ENCODE data around the gene RIN1. TPM values are rescaled to one million over a fixed set of nuclear protein-coding genes. Genes with fewer than 3 reads are reported as not detected.

The RIN1 gene
- total and polyA plus RNA-seq, 9 of the 15 experiments (the other 6 are each of a cell fraction or from before 2014, with no cell fraction given), result 0.01 to 1.2 (median 0.45) TPM; not detected in 1

DNA sequence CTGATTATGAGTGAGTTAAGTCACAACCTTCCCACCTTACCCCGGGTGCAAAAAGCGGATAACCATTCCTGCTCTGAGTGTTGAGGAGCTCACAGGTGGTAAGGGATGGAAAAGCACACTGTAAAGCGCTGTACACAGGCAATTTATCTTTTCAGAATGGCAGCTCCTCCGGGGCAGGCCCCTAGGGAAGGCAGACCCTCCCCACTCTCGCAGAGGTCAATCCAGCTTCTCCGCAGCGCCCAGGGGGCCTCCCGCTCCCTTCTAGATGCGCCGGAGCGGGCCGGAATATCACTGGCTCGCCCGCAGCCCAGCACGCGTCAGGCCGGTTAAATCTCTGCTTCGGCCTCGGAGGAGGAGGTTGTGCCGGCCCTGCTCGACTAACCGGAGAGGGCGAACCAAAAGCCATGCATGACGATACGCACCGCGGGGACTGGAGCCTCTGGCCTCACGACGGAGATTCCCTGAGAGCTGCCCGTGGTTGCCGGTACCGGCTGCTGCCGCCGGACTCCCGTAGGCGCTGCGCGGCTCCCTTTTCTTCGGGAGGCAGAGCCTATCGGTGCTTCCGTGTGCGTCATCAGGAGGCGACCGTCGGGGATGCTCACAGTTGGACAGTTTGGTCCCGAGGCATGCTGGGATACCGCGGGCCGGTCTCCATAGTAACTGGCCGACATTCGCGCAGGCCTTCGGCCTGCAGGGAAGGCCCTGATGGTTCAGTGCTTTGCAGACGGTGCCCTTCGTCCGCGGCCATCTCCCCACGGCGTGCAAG is 8.5 kb upstream of the RIN1 start, which contains the start of gene BRMS1 (continued):
- TF ChIP-seq ZNF143 (CRISPR knock-in tag; IDR thresholded peaks at IDR 0.05) (peak; percentile 88), FOXA3 (CRISPR knock-in tag; conservative IDR thresholded peaks at IDR 0.05 in 1 of 2, IDR thresholded peaks at IDR 0.05 in 1 of 2) (no peak), ESRRA (IDR thresholded peaks at IDR 0.05; ENCODE audit: borderline replicate concordance, low read depth) (peak; percentile 56; the same call in 1 of the 2 replicates), ZEB2 (IDR thresholded peaks at IDR 0.05) (no peak), EP400 (IDR thresholded peaks at IDR 0.05) (peak; percentile 70; the same call in 1 of the 2 replicates), SREBF2 (CRISPR knock-in tag; IDR thresholded peaks at IDR 0.05) (0 out of 2 replicates have a peak, but pooled peaks have one; percentile 71), RNF2 (IDR thresholded peaks at IDR 0.05) (no peak), PCBP2 (IDR thresholded peaks at IDR 0.05; ENCODE audit: low read depth, low read length, poor library complexity, severe bottlenecking) (no peak), HDAC2 (IDR thresholded peaks at IDR 0.05) (peak; percentile 95; the same call in 1 of the 2 replicates), HNRNPH1 (optimal IDR thresholded peaks at IDR 0.05; ENCODE audit: low read depth, low read length) (no peak), ZNF197 (CRISPR knock-in tag; IDR thresholded peaks at IDR 0.05; ENCODE audit: low read depth) (0 out of 2 replicates have a peak, but pooled peaks have one; percentile 36), NR2C2 (CRISPR knock-in tag; IDR thresholded peaks at IDR 0.05) (no peak), NR2C2 (tag; IDR thresholded peaks at IDR 0.05) (peak; percentile 64), CHCHD3 (CRISPR knock-in tag; IDR thresholded peaks at IDR 0.05) (no peak), BACH1 (tag; IDR thresholded peaks at IDR 0.05) (peak; percentile 83; the same call in 1 of the 2 replicates), PCBP1 (IDR thresholded peaks at IDR 0.05; ENCODE audit: low read depth, low read length, poor library complexity, severe bottlenecking) (peak; percentile 65), SAP30 (IDR thresholded peaks at IDR 0.05; ENCODE audit: borderline replicate concordance, insufficient read depth, low read depth, low read length, poor library complexity, severe bottlenecking) (peak; percentile 96)
- TF ChIP-seq, protein P1, sequence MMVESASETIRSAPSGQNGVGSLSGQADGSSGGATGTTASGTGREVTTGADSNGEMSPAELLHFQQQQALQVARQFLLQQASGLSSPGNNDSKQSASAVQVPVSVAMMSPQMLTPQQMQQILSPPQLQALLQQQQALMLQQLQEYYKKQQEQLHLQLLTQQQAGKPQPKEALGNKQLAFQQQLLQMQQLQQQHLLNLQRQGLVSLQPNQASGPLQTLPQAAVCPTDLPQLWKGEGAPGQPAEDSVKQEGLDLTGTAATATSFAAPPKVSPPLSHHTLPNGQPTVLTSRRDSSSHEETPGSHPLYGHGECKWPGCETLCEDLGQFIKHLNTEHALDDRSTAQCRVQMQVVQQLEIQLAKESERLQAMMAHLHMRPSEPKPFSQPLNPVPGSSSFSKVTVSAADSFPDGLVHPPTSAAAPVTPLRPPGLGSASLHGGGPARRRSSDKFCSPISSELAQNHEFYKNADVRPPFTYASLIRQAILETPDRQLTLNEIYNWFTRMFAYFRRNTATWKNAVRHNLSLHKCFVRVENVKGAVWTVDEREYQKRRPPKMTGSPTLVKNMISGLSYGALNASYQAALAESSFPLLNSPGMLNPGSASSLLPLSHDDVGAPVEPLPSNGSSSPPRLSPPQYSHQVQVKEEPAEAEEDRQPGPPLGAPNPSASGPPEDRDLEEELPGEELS (CRISPR knock-in tag; IDR thresholded peaks at IDR 0.05; ENCODE audit: borderline replicate concordance), result no peak
- TF ChIP-seq, protein P2, sequence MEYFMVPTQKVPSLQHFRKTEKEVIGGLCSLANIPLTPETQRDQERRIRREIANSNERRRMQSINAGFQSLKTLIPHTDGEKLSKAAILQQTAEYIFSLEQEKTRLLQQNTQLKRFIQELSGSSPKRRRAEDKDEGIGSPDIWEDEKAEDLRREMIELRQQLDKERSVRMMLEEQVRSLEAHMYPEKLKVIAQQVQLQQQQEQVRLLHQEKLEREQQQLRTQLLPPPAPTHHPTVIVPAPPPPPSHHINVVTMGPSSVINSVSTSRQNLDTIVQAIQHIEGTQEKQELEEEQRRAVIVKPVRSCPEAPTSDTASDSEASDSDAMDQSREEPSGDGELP (CRISPR knock-in tag; IDR thresholded peaks at IDR 0.05; ENCODE audit: borderline replicate concordance), result peak; percentile 87
- TF ChIP-seq, protein P3, sequence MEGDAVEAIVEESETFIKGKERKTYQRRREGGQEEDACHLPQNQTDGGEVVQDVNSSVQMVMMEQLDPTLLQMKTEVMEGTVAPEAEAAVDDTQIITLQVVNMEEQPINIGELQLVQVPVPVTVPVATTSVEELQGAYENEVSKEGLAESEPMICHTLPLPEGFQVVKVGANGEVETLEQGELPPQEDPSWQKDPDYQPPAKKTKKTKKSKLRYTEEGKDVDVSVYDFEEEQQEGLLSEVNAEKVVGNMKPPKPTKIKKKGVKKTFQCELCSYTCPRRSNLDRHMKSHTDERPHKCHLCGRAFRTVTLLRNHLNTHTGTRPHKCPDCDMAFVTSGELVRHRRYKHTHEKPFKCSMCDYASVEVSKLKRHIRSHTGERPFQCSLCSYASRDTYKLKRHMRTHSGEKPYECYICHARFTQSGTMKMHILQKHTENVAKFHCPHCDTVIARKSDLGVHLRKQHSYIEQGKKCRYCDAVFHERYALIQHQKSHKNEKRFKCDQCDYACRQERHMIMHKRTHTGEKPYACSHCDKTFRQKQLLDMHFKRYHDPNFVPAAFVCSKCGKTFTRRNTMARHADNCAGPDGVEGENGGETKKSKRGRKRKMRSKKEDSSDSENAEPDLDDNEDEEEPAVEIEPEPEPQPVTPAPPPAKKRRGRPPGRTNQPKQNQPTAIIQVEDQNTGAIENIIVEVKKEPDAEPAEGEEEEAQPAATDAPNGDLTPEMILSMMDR (IDR thresholded peaks at IDR 0.05 in 2 of 3, conservative IDR thresholded peaks at IDR 0.05 in 1 of 3; ENCODE audit: insufficient read depth in 2 of 3, low read depth in 1 of 3, low read length in 3 of 3), result peak; percentile 11 to 25 (median 18); a peak in 3 of 6 replicates
- TF ChIP-seq, protein P4, sequence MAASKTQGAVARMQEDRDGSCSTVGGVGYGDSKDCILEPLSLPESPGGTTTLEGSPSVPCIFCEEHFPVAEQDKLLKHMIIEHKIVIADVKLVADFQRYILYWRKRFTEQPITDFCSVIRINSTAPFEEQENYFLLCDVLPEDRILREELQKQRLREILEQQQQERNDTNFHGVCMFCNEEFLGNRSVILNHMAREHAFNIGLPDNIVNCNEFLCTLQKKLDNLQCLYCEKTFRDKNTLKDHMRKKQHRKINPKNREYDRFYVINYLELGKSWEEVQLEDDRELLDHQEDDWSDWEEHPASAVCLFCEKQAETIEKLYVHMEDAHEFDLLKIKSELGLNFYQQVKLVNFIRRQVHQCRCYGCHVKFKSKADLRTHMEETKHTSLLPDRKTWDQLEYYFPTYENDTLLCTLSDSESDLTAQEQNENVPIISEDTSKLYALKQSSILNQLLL (CRISPR knock-in tag; IDR thresholded peaks at IDR 0.05; ENCODE audit: borderline replicate concordance), result no peak

Measured in K562 (cell line).